ENCODE data around the gene EPAS1.
"Not testable (repeated sequence)": the region's sequence is repeated elsewhere in the genome, so short reads cannot be mapped to it uniquely, and the experiment has no call there.

The EPAS1 gene

DNA sequence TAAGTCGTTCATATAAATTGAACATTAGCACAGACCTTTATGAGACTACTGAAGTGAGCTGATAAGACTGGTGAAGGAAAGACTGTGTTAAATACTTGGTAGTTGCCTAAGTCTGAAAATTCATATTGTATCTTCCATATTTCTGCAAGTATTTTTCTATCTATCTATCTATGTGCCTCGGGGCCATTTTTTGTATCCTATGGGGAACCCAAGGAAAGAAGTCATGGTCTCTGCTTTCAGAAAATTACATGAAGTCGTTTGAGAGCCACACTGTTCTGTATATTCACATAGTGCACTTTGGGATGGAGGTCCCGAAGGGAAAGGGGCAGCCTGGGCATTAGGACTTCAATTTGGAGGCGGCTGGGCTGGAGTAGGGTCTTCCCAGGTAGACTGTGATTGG is 89.6 kb downstream of the EPAS1 start:
- no peak for DNase-seq

DNA sequence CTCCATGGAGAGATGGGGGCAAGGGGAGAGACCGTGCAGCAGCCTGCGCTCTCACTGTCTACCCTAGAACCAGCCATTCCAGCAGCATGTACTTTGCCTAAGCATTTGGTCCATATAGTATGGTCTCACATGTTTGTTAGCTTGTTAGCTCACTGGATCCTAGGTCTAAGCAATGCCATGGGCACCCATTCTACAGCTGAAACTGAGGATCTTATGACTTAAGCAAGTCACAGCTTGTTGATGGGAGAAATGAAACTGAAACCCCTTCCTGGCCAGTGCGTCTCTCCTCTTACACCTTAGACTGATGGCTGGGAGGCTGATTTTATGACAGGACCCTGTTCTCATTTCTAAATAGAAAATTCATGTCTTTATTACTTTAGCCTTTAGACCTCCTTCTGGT is 90.1 kb downstream of the EPAS1 start:
- DNase-seq: no peak

DNA sequence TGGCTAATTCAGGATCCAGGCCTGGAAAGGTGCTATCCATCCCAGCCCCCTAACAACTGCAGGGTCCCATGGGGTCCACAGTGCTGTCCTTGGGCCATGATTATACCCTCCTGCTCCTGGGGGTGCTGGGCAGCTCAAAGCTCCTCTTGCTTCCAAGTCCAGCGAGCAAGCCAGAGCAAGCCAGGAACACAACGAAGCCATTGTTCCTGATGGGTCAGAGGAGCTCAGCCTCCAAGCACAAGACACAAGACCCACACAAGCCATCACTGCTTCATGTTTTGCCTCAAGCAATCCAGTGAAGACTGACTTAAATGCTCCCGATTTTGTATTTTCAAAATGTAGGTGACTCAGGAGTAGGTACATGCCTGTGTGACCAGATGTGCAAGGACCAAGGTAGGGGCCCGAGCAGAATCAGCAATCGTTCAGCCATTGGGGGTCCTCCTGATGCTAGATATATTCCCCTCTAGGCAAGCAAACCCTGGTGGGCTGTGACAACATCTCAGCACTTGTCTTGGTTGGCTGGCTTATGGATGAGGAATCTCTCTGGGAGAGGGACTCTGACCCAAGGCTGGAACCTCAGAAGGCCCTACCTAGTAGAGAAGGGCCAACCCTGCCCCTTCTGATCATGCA is 90.8 kb downstream of the EPAS1 start:
- DNase-seq: no peak

DNA sequence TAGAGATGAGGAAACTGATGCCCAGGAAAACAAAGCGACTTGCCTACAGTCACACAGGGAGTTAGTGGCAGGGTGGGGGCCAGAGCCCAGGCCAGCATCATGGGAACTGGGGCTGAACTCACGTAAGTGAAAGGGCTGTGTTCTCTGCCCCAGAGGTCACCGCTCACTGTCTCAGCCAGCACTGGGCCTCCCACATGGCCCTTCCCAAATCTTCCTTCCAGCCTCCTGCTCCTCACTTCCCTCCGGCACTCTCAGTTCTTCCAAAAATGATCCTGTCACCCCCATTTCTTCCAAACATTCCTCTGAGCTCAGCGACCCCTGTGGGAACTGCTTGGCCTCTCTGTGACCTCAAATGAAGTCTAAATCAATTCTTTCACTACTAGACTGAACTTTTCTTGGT is 91.7 kb downstream of the EPAS1 start:
- no peak for DNase-seq

DNA sequence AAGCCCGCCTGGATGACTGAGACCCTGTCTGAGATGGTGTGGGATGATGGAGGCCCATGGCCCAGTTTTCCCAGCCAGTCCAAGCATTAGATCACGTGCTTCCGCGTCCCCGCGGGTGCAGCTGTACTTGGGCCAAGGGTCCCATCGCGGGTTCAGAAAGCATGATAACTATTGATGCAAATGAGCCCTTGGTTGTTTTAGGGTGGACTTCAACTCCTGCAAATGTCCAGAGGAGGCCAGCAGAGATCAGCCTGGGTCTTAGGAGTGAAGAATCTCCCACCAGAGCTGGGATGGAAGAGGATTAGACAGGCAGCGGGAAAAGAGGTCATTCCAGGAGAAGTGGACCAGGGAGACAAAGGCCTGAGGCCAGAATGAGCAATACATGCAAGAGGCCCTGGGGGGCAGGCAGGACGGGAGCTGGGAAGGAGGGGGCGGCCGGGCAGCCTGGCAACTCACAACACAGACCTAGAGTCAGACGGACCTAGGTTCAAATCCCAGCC is 92.3 kb downstream of the EPAS1 start:
- DNase-seq: no peak

DNA sequence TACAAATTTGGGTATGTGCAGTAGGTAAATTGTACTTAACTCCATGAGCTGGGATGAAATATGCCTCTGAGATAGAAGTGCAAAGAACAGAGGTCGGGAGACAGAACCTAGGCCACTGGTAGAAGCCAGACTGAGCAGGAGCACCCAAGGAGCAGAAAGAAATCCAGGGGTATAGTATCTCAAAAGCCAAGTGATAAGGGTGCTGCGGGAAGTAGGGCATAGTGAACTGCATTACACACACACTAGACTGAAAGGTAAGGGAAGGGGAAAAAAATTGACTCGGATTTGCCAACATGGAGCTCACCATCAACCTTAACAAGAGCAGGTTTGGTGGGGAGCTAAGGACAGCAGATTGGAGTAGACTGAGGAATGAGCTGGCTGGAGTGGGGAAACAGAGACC is 92.8 kb downstream of the EPAS1 start:
- DNase-seq: no peak

DNA sequence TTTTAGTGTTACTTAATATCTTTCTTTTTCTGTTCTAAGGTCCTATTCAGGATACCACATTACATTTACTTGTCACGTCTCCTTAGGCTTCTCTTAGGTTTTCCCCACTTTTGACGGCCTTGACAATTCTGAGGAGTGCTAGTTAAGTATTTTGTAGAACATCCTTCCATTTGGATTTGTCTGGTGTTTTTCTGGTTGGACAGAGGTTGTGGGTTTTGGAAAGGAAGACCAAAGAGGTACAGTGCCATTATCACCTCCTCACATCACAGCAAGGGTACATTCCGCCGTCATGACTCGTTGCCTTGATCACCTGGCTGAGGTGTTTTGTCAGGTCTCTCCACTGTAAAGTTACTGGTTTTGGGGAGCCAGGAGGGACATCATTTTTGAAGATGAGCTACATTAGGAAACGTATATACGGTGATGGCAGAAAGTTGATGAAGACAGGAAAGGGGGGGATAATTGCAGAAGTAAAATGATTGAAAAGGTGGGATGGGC is 93.7 kb downstream of the EPAS1 start:
- no peak for DNase-seq

DNA sequence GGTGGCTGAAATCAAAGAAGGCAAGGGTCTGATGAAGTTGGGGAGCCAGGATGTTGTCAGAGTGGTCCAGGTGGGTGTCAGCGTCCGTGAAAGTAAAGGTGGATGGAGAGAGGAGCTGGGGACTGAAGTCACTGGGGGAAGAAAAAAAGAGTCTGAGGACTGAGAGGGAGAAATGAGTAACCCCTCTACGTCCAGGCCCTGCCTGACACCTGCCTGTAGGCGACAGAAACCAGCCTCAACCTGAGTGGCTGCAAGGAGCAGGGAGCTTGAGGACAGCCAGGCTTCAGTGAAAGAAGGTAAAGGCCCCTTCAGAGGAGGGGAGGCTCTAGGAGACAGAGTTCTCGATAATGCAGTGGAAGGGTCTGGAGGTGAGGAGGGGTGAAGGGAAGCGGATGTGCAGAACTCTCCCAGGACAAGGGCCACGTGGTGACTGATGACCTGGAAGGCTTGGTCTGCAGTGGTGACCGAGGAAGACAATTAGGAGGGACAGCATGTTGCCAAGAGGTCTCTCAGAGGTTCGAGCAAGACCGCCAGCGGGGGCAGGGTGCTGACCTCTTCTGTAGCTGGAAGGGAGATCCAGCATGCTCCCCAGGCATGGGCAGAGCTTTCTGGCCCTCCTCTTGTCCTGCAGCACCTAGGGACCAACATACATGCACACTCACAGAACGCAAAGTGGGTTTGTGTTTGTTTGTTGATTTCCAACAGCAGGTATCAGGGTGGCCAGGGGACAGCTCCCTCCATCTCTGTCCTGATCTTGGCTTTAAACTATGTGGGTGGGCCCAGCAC is 95.5 kb downstream of the EPAS1 start:
- DNase-seq: no peak

DNA sequence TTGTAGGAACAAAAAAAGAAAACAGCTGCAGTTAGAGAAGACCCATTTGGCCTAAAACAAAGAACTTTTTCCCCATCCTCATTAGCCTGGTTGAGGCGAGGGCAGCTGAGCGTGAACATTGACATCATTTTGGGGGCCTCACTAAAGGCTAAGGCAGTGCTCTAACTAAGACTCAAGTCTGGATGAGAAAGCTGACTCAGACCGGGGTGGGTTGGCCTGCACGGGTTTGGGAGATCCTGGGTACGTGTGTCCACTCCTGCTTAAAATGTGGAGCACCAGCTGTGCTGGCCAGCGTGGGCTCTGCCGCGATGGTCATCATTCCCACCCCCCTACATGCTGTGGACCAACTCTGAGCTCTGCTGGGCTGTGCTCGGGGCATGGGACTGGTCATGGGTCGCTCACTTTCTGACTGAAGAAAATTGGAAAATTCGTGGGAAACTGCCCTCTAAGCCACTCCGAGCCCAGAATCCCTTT is 96.2 kb downstream of the EPAS1 start:
- no peak for DNase-seq

DNA sequence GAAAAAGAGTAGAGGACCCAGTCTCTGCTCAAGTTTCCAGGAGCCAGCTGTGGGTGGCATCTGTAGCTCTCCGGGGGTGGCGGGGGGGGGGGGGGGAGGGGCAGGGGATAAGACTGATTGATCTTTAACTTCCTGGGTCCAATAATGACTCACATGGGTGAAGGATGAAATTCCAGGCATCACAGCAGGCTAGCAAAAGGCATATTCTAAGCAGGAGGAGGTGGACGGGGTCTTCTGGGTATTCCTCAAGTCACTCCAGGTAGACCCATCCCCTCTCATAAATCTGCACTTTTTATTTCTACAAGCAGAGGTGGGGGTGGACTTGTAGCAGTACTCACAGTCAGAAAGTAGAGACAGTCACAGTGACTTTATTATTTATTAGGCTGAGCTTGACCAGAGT is 96.7 kb downstream of the EPAS1 start:
- DNase-seq: no peak

DNA sequence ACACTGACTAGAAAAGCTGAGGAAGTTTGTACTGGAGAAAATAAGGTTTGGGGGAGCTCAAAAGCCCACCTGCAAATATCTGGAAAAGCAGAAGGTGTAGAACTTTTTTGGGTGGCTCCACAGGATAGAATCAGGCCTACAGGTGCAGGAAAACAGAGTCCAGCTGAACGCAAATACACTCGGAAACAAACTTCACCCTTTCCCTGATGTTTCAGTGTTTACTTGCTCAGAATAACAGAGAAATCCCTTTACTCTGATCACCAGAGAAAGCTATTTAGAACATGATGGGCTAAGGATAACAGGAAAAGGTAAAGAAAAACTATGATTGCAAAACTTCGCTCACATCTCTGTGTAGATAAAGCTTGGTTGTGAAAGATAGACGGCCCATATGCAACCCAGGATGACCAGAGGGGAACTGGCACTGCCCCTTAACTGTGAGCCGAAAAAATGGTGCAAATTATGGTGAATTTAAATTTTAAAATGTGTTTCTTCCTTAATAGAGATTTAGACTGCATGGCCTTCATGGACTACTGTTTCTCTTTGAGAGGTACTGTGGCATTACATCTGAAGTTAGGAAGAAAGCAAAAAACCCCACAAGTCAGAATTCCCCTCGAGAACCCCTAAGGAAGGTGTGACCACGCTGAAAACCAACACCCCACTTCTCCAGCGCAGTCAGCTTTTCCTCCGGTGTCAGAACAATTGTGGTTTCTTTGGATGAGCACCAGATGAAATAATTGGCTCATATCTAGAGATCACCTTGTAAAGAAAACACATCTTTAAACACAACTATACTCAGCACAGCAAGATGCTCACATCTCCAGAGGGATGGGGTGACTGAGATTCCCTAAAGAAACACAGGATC is 97.7 kb downstream of the EPAS1 start:
- DNase-seq: no peak

DNA sequence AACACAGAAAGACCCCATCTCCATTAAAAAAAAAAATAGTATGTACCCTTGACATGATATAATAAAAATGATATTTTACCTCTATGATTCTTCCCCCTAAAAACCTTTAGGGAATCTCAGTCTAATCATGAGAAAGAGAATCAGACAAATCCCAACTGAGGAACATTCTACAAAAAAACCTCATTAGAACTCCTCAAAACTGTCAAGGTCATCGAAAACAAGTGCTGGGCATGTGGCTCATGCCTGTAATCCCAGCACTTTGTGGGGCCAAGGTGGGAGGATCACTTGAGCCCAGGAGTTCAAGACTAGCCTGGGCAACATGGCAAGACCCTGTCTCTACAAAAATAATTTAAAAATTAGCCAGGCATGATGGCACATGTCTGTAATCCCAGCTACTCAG is 98.5 kb downstream of the EPAS1 start:
- not testable (repeated sequence) for DNase-seq

DNA sequence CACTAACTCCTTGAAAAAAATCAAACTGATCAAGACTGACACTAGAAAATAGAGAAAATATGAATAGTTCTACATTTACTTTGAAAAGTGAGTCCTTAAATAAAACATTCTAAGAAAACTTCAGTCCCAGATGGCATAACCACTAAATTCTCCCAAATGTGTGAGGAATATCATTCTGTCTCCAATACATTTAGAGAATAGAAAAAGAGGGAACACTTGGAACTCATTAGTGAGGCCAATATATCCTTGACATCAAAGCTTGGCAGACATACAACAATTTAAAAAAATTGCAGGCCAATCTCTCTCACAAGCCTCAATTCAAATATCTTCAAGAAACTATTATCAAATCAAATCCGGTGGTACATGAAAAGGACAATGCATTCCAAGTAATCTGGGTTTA is 102.8 kb downstream of the EPAS1 start:
- no peak for DNase-seq

DNA sequence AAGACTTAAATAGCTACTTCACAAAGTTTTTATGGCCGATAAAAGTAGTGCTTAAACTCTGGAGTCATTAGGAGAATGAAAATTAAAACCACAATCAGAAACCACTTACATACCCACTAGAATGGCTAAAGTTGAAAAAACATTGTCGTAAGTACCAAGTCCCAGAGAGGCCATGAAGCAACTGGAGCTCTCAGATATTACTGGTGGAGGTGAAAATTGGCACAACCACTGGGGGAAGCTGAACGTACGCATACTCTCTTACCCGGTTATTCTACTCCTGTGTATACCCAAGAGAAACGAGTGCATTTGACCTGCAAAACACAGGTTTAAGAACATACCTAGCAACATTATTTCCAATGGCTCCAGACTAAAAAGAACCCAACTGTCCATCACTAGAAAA is 105.7 kb downstream of the EPAS1 start:
- DNase-seq: no peak

DNA sequence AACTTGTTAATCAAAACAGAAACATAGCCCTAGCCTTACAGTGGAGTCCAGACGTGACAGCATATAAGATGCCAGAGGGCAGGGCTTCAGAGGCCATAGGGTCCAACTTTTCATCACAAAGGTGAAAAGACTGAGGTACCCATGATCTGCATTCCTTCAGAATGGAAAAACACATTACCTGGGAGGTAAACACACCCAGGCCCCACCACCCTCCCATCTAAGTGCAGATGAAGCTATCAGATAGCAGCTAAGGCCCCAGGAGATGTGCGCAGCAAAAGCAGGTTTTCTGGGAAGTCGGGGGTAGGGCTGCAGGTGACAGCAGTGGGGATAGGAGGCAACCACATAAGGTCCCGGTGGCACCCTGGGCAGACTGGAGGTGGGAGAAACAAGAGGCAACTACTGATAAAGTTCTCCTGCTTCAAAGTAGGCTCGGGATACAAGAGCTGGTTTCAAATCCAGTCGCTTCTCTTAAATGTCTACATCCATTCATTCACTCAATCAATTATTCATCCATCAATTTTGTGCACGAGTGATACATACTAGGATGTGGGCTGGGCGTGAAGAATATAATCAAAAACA is 107.1 kb downstream of the EPAS1 start:
- no peak for DNase-seq

DNA sequence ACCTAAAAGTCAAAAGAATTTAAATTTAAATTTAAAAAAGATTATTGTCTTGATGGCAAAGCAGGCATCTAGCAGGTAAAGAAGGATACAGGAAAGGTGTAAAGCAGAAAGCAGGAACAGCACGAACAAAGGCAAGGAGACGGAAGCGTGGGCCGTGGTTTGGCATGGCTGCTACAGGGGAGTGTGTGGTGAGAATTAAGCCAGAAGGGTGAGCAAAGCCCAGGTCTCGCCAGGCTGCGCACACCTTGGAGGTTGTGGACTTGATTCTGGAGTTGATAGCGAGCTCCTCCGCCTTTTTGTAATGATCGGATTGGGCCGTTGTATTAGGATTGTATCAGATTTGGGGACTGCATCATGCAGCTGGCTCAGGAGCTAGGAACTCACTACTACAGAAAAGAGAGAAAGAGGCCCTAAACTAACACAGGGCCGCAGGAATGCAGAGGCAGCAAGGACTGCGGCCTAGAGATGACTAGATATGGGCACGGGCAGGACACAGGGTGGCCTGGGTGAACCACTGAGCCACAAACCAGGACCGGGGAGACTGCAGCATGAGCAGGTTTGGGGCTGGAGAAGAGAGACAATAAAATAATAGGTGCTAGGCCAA is 110.7 kb downstream of the EPAS1 start:
- no peak for DNase-seq

DNA sequence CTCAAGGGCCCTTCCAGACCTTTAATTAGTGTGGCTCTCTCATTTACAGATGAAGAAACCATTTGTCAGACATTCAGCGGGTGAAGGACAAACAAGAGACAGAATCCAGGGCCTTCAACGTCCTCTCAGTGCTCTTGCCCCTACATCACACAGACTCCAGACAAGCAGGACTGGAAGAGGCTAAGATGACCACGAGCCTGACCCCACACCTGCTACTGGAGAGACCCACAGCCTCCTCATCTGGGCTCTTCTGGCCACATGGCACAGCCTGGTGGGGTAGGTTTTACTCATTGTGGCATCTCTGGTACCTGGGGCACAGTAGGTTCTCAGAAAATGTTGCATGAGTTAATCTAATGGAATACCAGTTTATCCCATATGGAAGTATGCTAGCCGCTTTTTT is 112.5 kb downstream of the EPAS1 start:
- DNase-seq: no peak

DNA sequence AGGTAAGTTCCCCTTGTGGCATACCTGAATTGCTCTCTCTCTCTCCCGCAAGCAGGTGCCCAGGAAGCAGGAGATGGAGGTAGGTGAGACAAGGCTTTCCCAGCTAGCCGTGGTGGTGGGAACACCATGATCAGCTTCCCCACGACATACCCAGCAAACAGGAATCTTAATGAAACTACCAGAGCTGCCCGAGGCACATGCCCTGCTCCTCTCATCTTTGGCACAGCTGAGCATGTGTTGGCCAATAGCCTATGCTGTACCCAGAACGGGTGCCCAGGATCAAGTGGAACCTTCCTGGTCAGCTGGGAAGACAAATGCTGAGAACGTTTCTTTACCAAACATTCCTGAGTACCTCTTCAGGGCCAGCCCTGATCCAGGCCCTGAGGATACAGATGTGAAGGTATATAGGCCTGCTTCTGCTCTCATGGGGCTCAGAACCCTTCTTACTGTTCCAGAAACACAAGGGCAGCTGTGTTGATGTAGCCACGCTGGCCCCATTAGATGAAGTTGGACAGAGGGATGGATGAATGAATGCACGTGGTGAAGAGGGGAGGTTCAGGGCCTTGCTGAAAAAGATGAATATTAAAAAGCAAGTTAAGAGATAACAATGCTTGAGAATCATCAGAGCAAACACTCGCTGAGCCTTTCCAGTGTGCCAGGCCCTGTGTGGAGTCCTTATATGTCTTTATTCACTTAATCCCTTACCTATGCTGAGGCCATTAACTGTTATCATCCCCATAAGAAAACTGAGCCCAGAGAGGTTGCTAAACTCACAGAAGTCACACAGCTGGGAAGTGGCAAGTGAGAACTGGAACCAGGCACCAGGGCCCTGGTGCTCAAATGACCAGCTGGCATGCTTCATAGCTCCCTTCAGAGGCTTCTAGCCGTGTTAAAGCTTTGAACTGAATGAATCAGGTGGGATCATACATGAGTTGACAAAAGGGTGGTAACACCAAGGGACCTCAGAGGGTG is 113.4 kb downstream of the EPAS1 start:
- no peak for DNase-seq

DNA sequence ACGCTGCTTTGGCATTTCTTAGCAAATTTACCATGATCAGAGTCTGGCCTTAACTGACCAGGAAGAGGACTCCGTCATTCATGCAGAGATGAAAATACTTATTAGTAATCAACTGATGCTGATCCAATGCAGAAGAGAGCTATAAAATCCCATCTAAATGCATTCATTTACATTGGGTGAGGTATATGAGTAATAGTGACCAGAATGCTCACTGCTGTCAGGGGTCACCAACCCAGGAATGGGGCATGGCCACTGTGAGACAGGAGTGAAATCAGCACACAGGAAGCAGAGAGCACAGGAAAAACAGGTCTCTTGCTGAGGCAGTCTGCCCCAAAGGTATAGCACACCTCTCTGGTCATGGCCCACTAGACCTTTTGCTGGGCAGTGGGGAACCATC is 114.0 kb downstream of the EPAS1 start:
- DNase-seq: no peak

DNA sequence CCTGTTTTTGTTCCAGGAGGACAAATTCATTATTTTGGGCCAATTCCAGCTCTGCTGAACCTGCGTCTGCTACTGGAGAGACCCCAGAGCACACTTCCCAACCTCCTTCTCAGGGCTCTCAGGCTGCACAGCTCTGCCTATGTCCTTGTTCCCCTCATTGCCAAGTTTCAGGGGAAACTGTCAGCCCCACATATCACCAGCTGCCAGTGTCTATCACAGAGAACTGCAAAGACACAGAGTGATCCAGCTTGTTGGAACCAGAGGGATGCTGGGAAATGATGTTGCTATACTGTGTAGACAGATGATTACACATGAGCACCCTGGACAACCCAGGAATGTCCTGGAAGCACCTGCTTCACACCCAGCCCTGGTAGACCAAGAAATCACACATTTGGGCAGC is 114.8 kb downstream of the EPAS1 start:
- DNase-seq: no peak

DNA sequence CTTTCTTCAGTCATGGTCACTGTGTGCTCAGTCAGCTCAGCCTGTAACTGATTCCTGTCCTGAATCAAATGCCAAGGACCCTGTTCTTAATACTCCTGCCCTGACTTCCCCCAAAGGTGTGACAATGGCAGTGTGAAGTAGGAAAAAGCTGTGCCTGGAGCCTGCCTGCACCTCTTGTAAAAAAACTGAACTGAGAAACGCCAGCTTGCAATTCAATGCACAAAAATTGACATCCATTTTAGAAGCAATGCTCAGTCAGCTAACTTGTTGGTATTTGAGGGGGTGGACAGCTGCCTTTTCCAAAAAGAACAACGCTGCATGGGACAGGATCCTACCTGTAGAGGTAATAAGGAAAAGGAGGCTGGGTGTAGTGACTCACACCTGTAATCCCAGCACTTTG is 115.9 kb downstream of the EPAS1 start:
- no peak for DNase-seq

Data from NCI-H2081 (cell line).